OCI-LY1 (cell line): ENCODE results near the gene SSBP3.

Experiments used
- H2AFZ ChIP-seq: fragments of 200-600 bp; sonication (generic), shearing (Covaris generic); 2 replicates; pipeline ENCODE4 v1.6.0; 2014; ENCODE audit warnings: antibody characterized with exemption, mild to moderate bottlenecking, low read length
- H3F3A ChIP-seq: fragments of 200-600 bp; sonication (generic), shearing (Covaris generic); 2 replicates; pipeline ENCODE4 v1.6.0; 2014; ENCODE audit warnings: mild to moderate bottlenecking, antibody characterized with exemption, low read length, moderate library complexity; ENCODE audit not compliant: insufficient read depth
- H3K27ac ChIP-seq: fragments of 200-600 bp; sonication (generic); 2 replicates; pipeline ENCODE4 v1.5.1; 2014; ENCODE audit warnings: low read length, mixed run types, mild to moderate bottlenecking, low read depth; ENCODE audit not compliant: poor library complexity, severe bottlenecking
- H3K27me3 ChIP-seq: fragments of 200-600 bp; sonication (generic); 2 replicates; pipeline ENCODE4 v1.6.0; 2014; ENCODE audit warnings: antibody characterized with exemption, mild to moderate bottlenecking, low read length, moderate library complexity; ENCODE audit not compliant: insufficient read depth
- H3K36me3 ChIP-seq: fragments of 200-600 bp; sonication (generic); 2 replicates; pipeline ENCODE4 v1.6.1; 2014; ENCODE audit warnings: mild to moderate bottlenecking, antibody characterized with exemption, low read length, moderate library complexity, mixed read lengths; ENCODE audit not compliant: insufficient read depth
- H3K4me1 ChIP-seq: fragments of 200-600 bp; sonication (generic); 2 replicates; pipeline ENCODE4 v1.5.1; 2014; ENCODE audit warnings: mild to moderate bottlenecking, low read length, moderate library complexity; ENCODE audit not compliant: insufficient read depth, severe bottlenecking
- H3K4me2 ChIP-seq: fragments of 200-600 bp; sonication (generic), shearing (Covaris generic); 2 replicates; pipeline ENCODE4 v1.6.1; 2014; ENCODE audit warnings: low read length
- H3K4me3 ChIP-seq: fragments of 200-600 bp; sonication (generic); 2 replicates; pipeline ENCODE4 v1.5.1; 2014; ENCODE audit warnings: low read length, low read depth, mild to moderate bottlenecking, mixed read lengths; ENCODE audit not compliant: poor library complexity, severe bottlenecking
- H3K79me2 ChIP-seq: fragments of 200-600 bp; shearing (Covaris generic); 2 replicates; pipeline ENCODE4 v1.6.1; 2016; ENCODE audit warnings: mixed run types, low read length, mixed read lengths; ENCODE audit not compliant: insufficient read depth
- H3K9ac ChIP-seq: fragments of 200-600 bp; sonication (generic), shearing (Covaris generic); 2 replicates; pipeline ENCODE4 v1.6.1; 2014; ENCODE audit warnings: mild to moderate bottlenecking, low read length, mixed read lengths
- H3K9me2 ChIP-seq: fragments of 200-600 bp; sonication (generic), shearing (Covaris generic); 2 replicates; pipeline ENCODE4 v1.6.1; 2014; ENCODE audit warnings: low read depth, mild to moderate bottlenecking, low read length, mixed read lengths
- H3K9me3 ChIP-seq: fragments of 200-600 bp; shearing (Covaris generic); 2 replicates; pipeline ENCODE4 v1.6.1; 2014; ENCODE audit warnings: low read length, mixed read lengths
- H4K20me1 ChIP-seq: fragments of 200-600 bp; sonication (generic), shearing (Covaris generic); 2 replicates; pipeline ENCODE4 v1.6.0; 2016; ENCODE audit warnings: mild to moderate bottlenecking, low read length; ENCODE audit not compliant: insufficient read depth
- CTCF ChIP-seq: fragments of 200-600 bp; sonication (generic), shearing (Covaris generic); IDR thresholded peaks from 2 replicates; pipeline ENCODE4 v1.5.1; 2017; ENCODE audit warnings: mild to moderate bottlenecking, antibody characterized with exemption, low read length, moderate library complexity, mixed read lengths
- EZH2 ChIP-seq: fragments of 200-600 bp; sonication (generic), shearing (Covaris generic); IDR thresholded peaks from 2 replicates; pipeline ENCODE4 v1.8.0; 2017; ENCODE audit warnings: borderline replicate concordance, mixed run types, mild to moderate bottlenecking, antibody characterized with exemption, low read length, moderate library complexity, mixed read lengths

SSBP3 gene

GRCh38 chr1:54252371-54252936 is 153.7 kb downstream of the SSBP3 start:
- H3K4me1 ChIP-seq = no peaks in the 10 kb centered on the region
- H3K36me3 ChIP-seq = no peaks in the 10 kb centered on the region
- no peak for TF ChIP-seq CTCF
- no peak for TF ChIP-seq EZH2
- H3K27me3 ChIP-seq = no peaks in the 10 kb centered on the region
- no peak overlapping the region for H3K4me2 ChIP-seq
- H3K4me3 ChIP-seq = no peak overlapping the region
- H3K27ac ChIP-seq = no peak overlapping the region
- no peak overlapping the region for H2AFZ ChIP-seq
- H3K79me2 ChIP-seq = no peaks in the 10 kb centered on the region
- H3K9ac ChIP-seq = no peak overlapping the region
- no peaks in the 10 kb centered on the region for H4K20me1 ChIP-seq
- H3K9me2 ChIP-seq = no peaks in the 10 kb centered on the region
- no peaks in the 10 kb centered on the region for H3K9me3 ChIP-seq
- no peaks in the 10 kb centered on the region for H3F3A ChIP-seq

- no peaks in the 10 kb centered on the region for H3K79me2 ChIP-seq
- no peaks in the 10 kb centered on the region for H3K36me3 ChIP-seq
- H4K20me1 ChIP-seq = no peaks in the 10 kb centered on the region
- no peak overlapping the region for H3K4me3 ChIP-seq
- no peaks in the 10 kb centered on the region for H3K9me2 ChIP-seq
- H3K9ac ChIP-seq = no peak overlapping the region
- no peaks in the 10 kb centered on the region for H3K27me3 ChIP-seq
- H3K4me2 ChIP-seq = no peak overlapping the region
- TF ChIP-seq EZH2 = no peak
- no peak for TF ChIP-seq CTCF
- no peaks in the 10 kb centered on the region for H3F3A ChIP-seq
- no peak overlapping the region for H2AFZ ChIP-seq
- H3K4me1 ChIP-seq = no peaks in the 10 kb centered on the region
- no peak overlapping the region for H3K27ac ChIP-seq
- no peaks in the 10 kb centered on the region for H3K9me3 ChIP-seq
Observed at GRCh38 chr1:54250670-54251069, 155.5 kb downstream of the SSBP3 start.

GRCh38 chr1:54249819-54250435 is 156.3 kb downstream of the SSBP3 start:
- Histone ChIP-seq H3K9me2 (no peaks in the 10 kb centered on the region), H3K4me3 (no peak overlapping the region), H3K9ac (no peak overlapping the region), H3F3A (no peaks in the 10 kb centered on the region), H2AFZ (no peak overlapping the region), H3K4me1 (no peaks in the 10 kb centered on the region), H3K79me2 (no peaks in the 10 kb centered on the region), H4K20me1 (no peaks in the 10 kb centered on the region), H3K27ac (no peak overlapping the region), H3K4me2 (no peak overlapping the region), H3K27me3 (no peaks in the 10 kb centered on the region), H3K9me3 (no peaks in the 10 kb centered on the region), H3K36me3 (no peaks in the 10 kb centered on the region)
- no peak for TF ChIP-seq EZH2
- TF ChIP-seq CTCF = no peak
